Endothelial cell of umbilical vein (primary cell): ENCODE measurements around the gene SOX11.

ENCODE experiments used
- EZH2 ChIP-seq: IDR thresholded peaks from 2 replicates; pipeline ENCODE4 v1.6.1; 2012; ENCODE audit warnings: borderline replicate concordance, low read depth, mild to moderate bottlenecking, moderate library complexity, low read length, inconsistent platforms; ENCODE audit not compliant: severe bottlenecking
- FOS ChIP-seq: IDR thresholded peaks from 2 replicates; pipeline ENCODE4 v1.6.1; 2011; ENCODE audit warnings: mild to moderate bottlenecking, low read length, moderate library complexity, borderline replicate concordance; ENCODE audit not compliant: insufficient read depth
- POLR2A ChIP-seq: IDR thresholded peaks from 2 replicates; pipeline ENCODE4 v1.6.1; 2012; ENCODE audit warnings: low read depth, mild to moderate bottlenecking, control low read depth, low read length
- POLR2AphosphoS5 ChIP-seq: IDR thresholded peaks from 2 replicates; pipeline ENCODE4 v1.6.1; 2012; ENCODE audit warnings: low read depth, mild to moderate bottlenecking, control low read depth, low read length, moderate library complexity; ENCODE audit not compliant: insufficient read depth
- TF ChIP-seq, protein P1 (sequence below), 2 donors: IDR thresholded peaks; 1 replicate in 1 of 2; 2 replicates in 1 of 2; pipeline ENCODE4 v1.5.1; 2011; ENCODE audit warnings: low read length in 2 of 2, mild to moderate bottlenecking in 2 of 2, moderate library complexity in 2 of 2, control low read depth in 1 of 2, inconsistent platforms in 1 of 2, low read depth in 1 of 2; ENCODE audit not compliant: insufficient read depth in 1 of 2; ENCODE audit errors: extremely low read depth in 1 of 2

- TF ChIP-seq, protein P1, sequence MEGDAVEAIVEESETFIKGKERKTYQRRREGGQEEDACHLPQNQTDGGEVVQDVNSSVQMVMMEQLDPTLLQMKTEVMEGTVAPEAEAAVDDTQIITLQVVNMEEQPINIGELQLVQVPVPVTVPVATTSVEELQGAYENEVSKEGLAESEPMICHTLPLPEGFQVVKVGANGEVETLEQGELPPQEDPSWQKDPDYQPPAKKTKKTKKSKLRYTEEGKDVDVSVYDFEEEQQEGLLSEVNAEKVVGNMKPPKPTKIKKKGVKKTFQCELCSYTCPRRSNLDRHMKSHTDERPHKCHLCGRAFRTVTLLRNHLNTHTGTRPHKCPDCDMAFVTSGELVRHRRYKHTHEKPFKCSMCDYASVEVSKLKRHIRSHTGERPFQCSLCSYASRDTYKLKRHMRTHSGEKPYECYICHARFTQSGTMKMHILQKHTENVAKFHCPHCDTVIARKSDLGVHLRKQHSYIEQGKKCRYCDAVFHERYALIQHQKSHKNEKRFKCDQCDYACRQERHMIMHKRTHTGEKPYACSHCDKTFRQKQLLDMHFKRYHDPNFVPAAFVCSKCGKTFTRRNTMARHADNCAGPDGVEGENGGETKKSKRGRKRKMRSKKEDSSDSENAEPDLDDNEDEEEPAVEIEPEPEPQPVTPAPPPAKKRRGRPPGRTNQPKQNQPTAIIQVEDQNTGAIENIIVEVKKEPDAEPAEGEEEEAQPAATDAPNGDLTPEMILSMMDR (IDR thresholded peaks at IDR 0.05; ENCODE audit: extremely low read depth in 1 of 2, insufficient read depth in 1 of 2, low read depth in 1 of 2, low read length in 2 of 2): no peak
- no peak for TF ChIP-seq FOS
- TF ChIP-seq POLR2A: no peak
- no peak for TF ChIP-seq EZH2
- TF ChIP-seq POLR2AphosphoS5: no peak
These were observed 781 bp upstream of the SOX11 start for GRCh38 chr2:5691221-5691984.
